NT2/D1 (cell line): ENCODE results near the gene DUSP6.

Experiments
- SUZ12 ChIP-seq: IDR thresholded peaks from 2 replicates; pipeline ENCODE4 v1.6.1; 2011; ENCODE audit not compliant: insufficient read length, insufficient read depth; ENCODE audit errors: extremely low read depth
- YY1 ChIP-seq: IDR thresholded peaks from 2 replicates; pipeline ENCODE4 v1.6.1; 2011; ENCODE audit not compliant: insufficient read length, insufficient read depth
- ZNF274 ChIP-seq: IDR thresholded peaks from 2 replicates; pipeline ENCODE4 v1.6.1; 2011; ENCODE audit warnings: mild to moderate bottlenecking, low read depth, low read length

DNA sequence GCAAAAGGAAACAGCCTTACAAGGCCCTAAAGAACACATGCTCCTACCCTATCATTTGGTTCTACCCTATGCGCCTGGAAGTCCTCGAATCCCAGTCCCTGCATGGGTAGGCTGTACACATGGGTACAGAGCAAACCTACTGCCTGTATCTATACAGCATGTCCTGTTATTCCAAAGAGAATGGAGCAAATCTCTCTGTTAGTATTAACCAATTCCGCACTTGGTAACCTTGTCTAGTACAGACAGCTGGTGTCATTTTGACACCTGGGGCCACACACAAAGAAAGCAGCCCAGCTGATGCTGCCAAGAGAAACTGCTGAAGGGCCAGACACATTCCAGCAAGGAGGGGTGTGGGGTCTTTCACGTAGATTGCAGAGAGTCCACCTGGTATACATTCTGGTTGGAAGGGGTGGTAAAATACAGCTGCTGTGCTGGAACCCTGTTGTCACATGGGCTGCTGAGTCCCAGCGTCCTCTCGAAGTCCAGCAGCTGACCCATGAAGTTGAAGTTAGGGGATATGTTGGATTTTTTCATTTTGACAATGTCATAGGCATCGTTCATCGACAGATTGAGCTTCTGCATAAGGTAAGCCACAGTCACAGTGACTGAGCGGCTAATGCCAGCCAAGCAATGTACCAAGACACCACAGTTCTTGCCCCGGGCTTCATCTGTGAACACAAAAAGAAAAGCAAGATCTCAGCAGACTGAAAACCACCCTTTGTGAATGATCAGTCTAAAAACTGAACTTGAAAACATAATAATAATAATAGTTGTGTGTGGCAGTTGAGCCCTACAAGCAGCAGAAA is 3.2 kb downstream of the DUSP6 start:
- TF ChIP-seq SUZ12 (no peak), YY1 (no peak), ZNF274 (no peak)
